Measurements from ENCODE around the gene SELENON.

Gene SELENON

DNA sequence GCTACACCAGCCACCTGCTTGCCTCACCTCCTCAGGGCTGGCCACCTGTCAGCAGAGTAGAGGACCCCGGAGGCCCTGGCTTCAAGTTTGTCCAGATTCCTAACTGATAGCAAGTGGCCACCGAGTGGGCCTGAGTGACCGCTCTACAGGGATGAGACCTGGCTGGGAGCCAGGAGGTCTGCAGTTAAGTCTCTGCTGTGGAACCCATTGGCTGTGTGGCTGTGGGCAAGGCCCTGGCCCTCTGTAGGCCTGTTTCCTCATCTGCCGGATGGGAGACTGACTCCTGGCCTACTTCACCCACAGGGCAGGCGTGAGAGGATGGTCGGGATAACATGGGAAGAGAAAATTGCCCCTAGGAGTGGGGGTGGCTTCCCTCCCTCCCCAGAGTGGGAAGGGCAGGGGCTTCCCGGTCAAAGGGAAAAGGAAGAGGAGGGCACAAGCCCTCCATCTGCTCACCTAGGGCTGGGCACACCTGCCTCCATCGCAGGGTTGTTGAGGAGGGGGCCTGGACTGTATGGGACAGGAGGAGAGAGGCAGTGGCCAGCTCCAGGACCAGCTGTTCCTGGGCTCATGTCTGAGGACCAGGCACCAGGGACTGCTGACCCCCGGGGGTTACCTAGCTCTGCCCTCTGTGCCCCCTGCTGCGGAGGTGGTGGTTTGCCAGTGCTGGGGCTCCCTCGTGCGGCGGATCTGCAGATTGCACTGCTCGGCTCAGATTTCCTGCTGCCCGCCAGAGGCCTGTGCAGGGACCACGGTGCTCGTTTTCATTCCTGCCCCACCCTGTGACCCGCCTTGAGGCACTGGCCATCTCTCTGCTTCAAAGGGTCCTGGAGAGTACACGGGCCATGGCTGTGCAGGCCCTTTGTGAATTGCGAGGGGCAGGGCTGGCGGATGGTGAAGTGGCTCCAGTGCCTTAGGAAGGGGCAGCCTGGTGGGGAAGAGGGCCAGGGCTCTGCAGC is 10.6 kb downstream of the SELENON start:
- peak; percentile 44 for DNase-seq

- no peak for DNase-seq
Observed at GRCh38 chr1:25811384-25812082, 11.5 kb downstream of the SELENON start.

- DNase-seq = no peak
Observed at GRCh38 chr1:25813071-25813733, 13.2 kb downstream of the SELENON start.

- no peak for DNase-seq
Observed at GRCh38 chr1:25813734-25814471, 13.9 kb downstream of the SELENON start.

DNA sequence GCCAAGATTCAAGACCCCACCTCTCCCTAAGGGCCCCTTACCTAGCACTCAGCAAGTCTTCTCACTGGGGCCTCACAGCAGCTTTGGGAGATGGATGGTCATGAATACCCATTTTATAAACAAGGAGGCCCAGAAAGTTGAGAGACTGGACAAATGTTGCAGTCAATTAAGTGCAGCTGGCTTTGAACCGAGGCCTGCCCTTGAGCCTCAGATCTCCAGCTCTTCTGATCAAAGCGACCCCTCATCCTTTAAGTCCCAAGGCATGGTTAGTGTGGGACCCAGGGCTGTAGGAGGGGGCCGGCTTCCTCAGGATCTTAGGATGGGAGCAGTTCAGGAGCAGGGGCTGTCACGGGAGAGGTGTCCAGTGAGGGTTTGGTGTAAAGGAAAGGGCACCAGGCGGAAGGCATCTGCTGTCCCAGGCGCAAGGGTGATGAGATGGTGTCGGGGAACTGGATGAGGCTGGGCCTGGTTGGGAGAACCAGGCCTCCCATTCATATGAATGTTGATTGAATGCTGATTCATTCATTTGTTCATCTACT is 14.6 kb downstream of the SELENON start:
- no peak for DNase-seq

DNA sequence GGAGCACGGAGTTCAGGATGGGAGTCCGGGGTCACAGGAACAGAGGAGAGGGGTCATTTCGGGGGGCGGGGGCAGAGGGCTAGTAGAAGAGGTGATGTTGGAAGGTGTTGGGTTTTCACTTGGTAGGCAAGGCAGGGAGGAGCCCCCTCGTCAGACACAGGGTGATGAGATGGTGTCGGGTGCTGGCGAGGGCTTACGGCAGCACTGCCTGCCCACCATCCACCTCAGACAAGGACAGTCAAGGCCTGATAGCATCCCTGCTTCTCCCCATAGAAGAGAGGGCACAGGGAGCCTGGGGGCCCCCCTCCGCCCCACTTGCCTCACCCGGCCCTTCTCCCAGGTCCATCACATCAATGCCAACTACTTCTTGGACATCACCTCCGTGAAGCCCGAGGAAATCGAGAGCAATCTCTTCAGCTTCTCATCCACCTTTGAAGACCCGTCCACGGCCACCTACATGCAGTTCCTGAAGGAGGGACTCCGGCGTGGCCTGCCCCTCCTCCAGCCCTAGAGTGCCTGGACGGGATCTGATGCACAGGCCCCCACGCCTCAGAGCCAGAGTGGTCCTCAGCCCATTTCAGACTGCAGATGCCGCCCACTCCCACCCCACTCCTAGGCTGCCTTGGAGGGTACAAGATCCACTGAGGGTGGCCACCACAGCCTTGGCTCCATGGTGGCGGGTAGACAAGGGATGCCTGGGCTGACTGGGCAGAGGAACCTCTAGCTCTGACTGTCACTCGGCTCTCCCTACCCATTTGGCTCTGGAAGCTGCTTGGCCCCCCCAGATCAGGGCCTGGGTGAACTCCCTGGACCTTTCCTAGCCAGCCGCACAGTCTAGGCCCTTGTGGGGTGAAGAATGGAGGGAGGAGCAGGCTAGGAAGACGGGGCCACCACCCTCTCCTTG is 15.5 kb downstream of the SELENON start:
- no peak for DNase-seq

- DNase-seq = no peak
Observed at GRCh38 chr1:25816112-25816718, 16.2 kb downstream of the SELENON start.

DNA sequence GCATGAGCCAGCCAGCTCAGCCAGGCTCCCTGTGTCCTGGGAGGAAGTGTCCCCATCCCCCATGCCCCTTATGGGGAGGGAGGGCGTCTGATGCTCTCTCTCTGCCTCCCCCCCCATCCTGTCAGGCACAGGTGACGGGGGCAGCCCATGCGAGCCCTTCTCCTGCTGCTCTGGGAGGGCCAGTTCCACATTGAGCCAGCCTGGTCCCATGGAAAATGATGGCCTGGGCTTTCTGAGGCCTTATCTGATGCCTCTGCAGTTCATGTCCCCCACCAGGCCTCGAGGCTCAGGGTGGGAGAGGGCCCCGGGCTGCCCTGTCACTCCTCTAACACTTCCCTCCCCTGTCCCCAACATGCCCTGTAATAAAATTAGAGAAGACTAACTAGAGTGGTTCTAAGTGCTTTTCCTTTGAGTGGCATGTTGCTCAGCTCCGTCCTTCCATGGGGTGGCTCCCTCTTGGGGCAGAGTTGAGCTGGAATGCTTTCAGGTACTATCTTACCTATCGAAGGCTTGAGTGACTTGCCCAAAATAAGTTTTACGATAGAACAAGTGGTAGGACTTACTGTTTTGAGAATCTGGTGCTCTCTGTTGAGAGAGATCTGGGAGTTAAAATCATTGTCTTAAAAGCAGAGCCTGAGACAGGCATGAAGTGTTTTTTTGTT is 18.0 kb downstream of the SELENON start:
- DNase-seq = no peak

- DNase-seq = no peak
Observed at GRCh38 chr1:25818569-25818968, 18.6 kb downstream of the SELENON start.

DNA sequence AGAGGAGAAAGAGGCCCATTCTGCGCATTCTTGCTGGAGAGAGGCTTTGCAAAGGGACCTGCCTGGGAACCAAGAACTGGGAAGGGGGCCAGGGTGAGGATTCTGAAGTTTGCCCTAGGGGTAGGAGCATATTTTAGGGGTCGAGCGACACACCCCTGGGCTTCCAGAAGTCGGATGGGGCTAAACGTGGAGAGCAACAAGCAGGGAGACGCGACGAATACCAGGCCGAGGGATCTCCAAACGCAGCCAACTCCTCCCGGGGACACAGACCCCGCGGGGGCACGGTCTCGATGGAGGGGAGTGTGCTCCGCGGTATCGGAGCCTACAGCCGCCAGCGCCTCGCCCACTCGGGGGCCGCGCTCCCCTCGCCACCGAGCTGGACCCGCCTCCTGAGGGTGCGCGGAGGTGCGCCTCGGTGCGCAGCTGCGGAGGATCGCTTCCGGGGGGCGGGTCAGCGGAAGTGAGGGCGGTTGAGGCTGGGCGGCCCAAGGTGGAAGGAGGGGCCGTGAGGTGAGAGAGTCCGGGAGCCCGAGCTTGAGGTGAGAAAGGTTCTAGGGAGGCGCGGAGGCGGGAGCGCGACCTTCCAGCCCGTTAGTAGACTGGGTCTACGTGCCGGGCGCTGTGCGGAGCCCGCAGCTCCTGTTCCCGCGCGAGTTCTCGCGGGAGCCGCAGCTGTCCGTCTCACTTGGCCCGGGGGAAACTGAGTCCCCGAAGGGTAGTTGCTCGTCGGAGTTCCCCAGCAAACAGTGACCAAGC is 19.7 kb downstream of the SELENON start, which contains the start of gene MTFR1L:
Gene MTFR1L, plus strand, starts transcription at position 464 of the 756 bp plus-strand sequence. CDS start 3,151 bp downstream, outside the sequence.
- peak; percentile 76 for DNase-seq

GRCh38 chr1:25820247-25821111 is 20.5 kb downstream of the SELENON start:
- DNase-seq = peak; percentile 75

- no peak for DNase-seq
Observed at GRCh38 chr1:25821112-25821476, 21.1 kb downstream of the SELENON start.

- DNase-seq = no peak
Observed at GRCh38 chr1:25821630-25822091, 21.7 kb downstream of the SELENON start.

DNA sequence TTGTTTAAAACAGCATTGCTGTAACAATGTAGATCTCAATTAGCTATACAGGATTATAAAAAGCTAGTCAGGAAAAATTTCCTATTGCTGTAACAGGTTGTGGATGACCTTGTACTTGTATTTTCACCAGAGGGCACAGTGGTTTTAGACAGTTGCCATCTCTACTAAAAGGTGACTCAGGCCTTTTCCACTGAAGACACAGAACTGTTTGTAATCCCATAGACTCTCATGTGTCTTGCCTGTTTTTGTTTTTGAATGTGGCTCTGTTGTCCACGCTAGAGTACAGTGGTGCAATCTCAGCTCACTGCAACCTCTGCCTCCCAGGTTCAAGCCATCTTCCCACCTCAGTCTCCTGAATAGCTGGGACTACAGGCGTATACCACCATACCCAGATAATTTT is 25.6 kb downstream of the SELENON start:
- DNase-seq = no peak

DNA sequence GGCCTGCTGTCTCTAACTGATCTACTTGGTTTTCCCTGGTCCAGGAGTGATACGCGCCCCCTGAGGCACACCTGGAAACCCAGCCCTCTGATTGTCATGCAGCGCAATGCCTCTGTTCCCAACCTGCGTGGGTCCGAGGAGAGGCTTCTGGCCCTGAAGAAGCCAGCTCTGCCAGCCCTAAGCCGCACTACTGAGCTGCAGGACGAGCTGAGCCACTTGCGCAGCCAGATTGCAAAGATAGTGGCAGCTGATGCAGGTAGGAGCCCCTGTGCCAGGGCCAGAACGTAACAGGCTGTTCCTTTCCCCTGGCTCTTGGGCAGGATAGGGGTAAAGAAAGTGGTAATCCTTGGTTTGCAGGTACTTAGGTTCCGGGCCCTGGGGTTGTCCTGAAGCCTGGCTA is 26.6 kb downstream of the SELENON start:
- DNase-seq = no peak

DNA sequence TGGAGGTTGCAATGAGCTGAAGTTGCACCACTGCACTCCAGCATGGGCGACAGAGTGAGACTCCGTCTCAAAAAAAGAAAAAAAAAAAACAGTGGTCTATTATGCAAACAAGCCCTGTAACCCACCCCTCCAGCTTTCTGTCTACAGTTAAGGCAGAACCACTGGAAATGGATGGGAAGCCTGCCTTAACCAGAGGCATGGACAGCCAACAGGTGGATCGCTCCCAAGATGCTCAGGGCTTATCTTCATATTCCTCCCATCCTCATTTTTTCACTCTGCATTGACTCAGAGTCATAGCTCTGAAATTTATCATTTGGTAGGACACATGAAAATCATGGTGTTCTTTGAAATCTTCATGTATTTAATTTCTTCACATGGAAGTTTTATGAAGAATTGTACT is 28.5 kb downstream of the SELENON start:
- no peak for DNase-seq

GRCh38 chr1:25829046-25829445 is 29.1 kb downstream of the SELENON start:
- DNase-seq = no peak

GRCh38 chr1:25831569-25832196 is 31.7 kb downstream of the SELENON start:
- DNase-seq = no peak

All from fibroblast of skin of back (primary cell).